ENCODE measurements around the gene ADGRB3.
"Not testable (repeated sequence)": the region's sequence is repeated elsewhere in the genome, so short reads cannot be mapped to it uniquely, and the experiment has no call there.

Gene ADGRB3

DNA sequence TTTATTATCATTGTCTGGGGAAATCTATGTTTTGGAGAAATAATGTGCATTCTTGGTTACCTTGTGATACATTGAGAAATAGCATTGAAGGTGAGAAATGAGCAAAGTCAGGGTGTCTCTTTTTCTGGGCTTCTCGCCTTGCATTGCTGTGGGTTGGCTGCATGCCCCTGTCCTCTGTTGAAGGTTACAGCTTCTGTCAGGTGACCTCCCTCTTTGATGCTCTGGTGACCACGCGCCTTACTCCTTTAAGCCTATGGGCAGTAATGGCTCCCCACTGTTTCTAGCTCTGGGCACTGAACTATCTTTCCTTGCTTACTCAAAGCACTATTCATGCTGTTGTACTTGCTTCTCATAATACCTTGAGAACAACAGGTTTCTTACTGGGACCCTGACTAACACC lies 14.6 kb downstream of the ADGRB3 start:
- DNase-seq (ENCODE audit: low read depth in 3 of 3) = no peak

- DNase-seq (ENCODE audit: low read depth in 3 of 3) = no peak
These were observed 15.1 kb downstream of the ADGRB3 start for GRCh38 chr6:68650142-68650541.

GRCh38 chr6:68651011-68651985 lies 16.2 kb downstream of the ADGRB3 start:
- no peak for DNase-seq (ENCODE audit: low read depth in 3 of 3)

- DNase-seq (ENCODE audit: low read depth in 3 of 3) = no peak
These were observed 17.0 kb downstream of the ADGRB3 start for GRCh38 chr6:68652117-68652536.

DNA sequence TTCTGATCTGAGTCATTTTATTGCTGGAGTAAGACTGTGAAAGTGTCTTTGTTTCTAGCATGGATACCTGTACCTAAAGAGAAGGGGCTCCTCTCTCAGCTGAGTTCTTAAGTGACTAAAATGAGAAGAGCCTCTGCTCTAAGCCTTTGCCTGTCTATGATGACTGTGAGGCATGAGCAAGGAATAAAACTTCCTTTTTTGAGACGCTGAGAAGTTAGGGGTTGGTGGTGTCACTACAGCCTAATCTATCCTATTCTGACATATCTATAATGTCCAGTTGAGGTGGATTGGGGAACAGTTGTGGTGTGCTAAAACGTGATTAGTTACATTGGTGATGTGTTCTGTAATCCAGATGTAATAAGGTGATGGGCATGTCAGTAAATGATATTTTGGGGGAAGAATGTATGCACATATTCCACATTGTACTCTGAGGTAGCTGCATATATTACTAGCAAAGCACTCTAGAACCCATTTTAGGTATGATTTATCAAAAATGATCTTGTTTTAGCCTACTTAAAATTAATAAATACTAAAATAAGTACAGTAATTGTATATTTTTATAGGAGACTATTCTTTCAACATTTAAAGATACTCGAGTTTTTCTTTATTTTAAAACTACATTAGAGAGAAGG lies 18.1 kb downstream of the ADGRB3 start:
- no peak for DNase-seq (ENCODE audit: low read depth in 3 of 3)

GRCh38 chr6:68653706-68654089 lies 18.6 kb downstream of the ADGRB3 start:
- no peak for DNase-seq (ENCODE audit: low read depth in 3 of 3)

GRCh38 chr6:68654134-68654533 lies 19.1 kb downstream of the ADGRB3 start:
- DNase-seq (ENCODE audit: low read depth in 3 of 3) = no peak

DNA sequence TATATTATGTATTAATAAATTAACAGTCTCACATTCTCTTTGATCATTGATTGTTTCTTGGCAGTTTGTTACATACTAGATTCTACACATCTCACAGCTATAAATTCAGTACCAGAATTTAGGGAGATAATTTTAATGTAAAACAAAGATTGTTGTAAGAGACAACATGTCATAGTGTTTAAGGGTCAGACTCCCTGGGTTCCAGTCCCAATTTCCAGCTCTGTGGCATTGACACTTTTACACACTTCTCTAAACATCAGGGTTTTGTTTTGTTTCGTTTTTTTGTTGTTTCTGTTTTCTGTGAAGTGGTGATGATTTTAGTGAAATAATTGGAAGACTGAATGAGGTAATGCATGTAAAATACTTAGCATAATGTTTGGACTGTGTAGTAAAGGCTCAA lies 19.9 kb downstream of the ADGRB3 start:
- no peak for DNase-seq (ENCODE audit: low read depth in 3 of 3)

GRCh38 chr6:68657374-68658139 lies 22.5 kb downstream of the ADGRB3 start:
- no peak for DNase-seq (ENCODE audit: low read depth in 3 of 3)

GRCh38 chr6:68658338-68658737 lies 23.3 kb downstream of the ADGRB3 start:
- no peak for DNase-seq (ENCODE audit: low read depth in 3 of 3)

GRCh38 chr6:68673255-68673654 lies 38.2 kb downstream of the ADGRB3 start:
- no peak for DNase-seq (ENCODE audit: low read depth in 3 of 3)

- DNase-seq (ENCODE audit: low read depth in 3 of 3) = no peak
These were observed 40.5 kb downstream of the ADGRB3 start for GRCh38 chr6:68675548-68675947.

DNA sequence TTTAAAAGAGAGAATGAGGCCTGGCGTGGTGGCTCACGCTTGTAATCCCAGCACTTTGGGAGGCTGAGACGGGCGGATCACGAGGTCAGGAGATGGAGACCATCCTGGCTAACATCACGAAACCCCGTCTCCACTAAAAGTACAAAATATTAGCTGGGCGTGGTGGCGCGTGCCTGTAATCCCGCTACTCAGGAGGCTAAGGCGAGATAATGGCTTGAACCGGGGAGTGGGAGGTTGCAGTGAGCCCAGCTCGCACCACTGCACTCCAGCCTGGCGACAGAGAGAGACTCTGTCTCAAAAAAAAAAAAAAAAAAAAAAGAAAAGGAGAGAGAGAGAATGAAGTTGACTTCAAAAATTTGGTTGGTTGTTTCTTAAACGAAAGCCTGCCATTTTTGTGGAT lies 41.0 kb downstream of the ADGRB3 start:
- not testable (repeated sequence) for DNase-seq (ENCODE audit: low read depth in 3 of 3)

GRCh38 chr6:68677058-68677457 lies 42.0 kb downstream of the ADGRB3 start:
- no peak for DNase-seq (ENCODE audit: low read depth in 3 of 3)

GRCh38 chr6:68679399-68679798 lies 44.3 kb downstream of the ADGRB3 start:
- no peak for DNase-seq (ENCODE audit: low read depth in 3 of 3)

GRCh38 chr6:68680264-68680663 lies 45.2 kb downstream of the ADGRB3 start:
- no peak for DNase-seq (ENCODE audit: low read depth in 3 of 3)

DNA sequence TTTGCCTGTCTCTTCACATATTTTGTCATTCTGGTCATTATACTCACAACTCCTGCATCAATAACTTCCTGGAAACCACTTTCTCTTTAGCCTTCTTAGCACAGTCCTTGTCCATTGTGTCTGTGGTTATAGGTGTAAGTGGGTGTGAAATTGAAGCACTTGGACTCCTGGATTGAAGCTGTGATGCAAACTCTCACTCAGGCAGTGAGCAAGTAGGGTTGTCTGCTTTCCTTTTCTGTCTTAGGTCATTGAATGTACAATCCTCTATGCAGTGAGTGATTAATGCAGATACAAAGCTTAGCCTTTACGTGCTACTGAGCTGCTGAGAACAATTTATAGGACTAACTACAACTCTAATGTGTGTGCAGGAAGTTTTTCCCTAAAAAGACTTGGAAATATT lies 54.8 kb downstream of the ADGRB3 start:
- no peak for DNase-seq (ENCODE audit: low read depth in 3 of 3)

DNA sequence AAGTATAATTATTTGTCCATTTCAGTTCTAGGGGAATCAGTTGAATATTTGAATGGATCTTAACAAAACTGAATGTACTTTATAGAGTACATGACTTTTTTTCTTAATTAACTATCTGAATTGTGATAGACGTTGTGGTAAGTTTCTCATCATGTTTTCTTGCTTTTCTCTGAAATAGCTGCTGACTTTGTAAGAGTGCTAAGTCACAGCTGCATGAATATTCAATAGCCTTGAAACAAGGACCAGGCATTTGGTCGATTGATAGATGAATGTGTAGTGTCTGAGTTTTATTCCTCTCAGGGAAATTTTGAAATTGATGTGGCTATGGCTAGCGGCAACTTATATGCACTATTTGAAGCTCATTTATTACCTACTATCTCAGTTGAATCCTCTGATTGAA lies 56.0 kb downstream of the ADGRB3 start:
- no peak for DNase-seq (ENCODE audit: low read depth in 3 of 3)

GRCh38 chr6:68693271-68693670 lies 58.2 kb downstream of the ADGRB3 start:
- DNase-seq (ENCODE audit: low read depth in 3 of 3) = no peak

- no peak for DNase-seq (ENCODE audit: low read depth in 3 of 3)
These were observed 60.3 kb downstream of the ADGRB3 start for GRCh38 chr6:68695403-68695802.

DNA sequence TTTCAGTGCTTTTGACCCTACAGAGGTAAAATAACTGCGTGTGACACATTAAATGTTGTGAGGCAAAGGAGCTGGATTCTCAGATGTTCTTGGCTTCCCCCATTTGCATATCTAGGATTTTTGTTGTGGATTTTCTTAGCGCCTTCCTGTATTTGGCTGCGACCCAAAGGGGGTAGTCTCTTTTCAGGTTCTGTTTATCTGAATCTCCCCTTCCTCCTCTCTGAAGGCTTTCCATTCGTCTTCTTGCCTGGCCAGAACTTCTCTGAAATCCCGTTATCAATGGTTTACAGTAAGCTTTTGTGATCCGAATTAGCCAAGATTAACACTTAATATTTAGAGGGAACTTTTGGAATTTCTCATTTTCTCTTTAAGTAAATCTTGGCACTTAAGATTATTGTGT lies 60.8 kb downstream of the ADGRB3 start:
- no peak for DNase-seq (ENCODE audit: low read depth in 3 of 3)

DNA sequence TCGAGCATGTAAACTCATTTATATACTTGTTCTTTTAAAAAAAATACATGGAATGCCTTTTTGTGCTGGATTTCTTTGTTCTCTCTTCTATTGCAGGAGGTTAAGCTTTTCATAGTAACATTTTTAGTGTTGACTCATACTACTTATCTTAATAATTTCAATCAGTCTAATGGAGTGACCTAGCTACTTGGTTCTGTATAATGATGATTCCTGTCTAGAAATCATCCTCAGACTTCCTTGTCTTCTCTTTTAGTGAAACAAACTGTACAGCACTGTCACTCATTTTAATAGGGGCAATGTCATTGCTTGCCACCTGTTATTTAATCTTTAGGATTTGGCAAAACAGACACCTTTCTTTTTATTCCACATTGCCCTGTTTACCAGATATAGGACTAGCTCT lies 62.3 kb downstream of the ADGRB3 start:
- no peak for DNase-seq (ENCODE audit: low read depth in 3 of 3)

Measured in stimulated activated CD4-positive, alpha-beta T cell treated with anti-CD3 and anti-CD28 coated beads, TNF-alpha, amount 100 ng/mL, for 4 hours (primary cell).